ENCODE results near the gene AGBL3. TPM values are rescaled to one million over a fixed set of nuclear protein-coding genes. Genes with fewer than 3 reads are reported as not detected.

AGBL3 gene
- total and polyA plus RNA-seq, 9 of the 15 experiments (the other 6 are each of a cell fraction or from before 2014, with no cell fraction given), result 0.54 to 2.9 (median 1.7) TPM

DNA sequence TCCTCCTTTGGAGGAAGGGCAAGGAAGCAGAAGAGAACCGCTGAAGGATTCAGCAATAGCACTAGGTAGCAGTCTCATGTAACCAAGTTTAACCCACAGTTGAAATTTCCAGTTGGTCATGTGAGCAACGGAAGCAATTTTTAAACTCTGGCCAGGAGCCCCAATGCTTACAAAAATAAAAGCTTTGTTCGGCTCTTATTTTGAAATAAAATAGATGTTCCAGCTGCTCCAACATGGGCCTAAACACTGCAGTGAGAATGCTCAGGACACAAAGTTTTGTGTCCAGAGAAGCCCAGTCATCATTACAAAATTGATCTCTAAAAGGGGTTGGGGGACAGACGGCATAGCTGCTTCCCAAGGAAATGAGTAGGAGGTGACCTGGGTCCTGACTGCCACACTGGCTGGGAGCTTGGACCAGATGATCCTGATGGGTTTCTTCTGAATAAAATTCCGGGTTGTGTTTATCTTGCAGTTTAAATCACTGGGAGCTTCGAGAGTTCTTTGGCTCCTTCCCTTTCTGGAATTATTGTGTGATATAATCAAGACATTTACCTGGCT, 161.1 kb downstream of the AGBL3 start (continued):
- TF ChIP-seq RBM14 (IDR thresholded peaks at IDR 0.05; ENCODE audit: borderline replicate concordance, insufficient read depth, low read depth, low read length), result no peak

DNA sequence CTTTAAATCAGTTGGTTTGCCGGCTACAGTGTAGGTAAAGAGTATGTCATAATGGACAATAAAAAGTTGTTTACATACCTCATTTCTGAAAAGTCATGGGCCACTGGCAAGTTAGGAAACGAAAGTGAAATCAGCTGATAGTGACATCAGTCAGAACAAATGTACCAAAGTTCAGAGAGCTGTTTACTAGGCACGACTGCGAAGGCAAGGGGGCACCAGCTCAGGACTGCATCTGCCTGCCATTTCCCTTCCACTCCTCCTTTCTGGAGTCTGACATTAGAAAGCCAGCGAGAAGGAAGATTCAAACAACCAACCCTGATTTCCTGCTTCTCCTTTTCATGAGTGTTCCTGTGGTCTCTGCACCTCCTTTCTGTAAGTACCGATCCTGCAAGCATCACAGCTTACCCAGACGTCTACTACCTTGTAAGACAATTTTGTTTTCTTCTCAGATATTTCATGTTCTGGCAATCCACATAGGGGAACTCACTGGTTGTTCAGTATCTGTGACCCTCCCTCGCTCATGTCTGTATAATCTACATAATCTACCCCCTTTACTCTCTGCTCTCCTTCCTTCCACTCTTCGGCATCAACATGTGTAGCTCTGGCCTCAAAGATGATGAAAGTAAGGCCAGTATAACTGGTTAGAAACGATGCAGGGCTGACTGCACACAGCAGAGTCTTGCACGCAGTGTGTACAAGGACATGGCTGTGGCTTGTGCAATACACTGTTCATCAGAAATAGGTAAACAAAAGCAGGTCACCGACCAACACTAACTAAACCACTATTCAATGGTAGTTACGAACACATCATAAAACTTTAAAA, 161.8 kb downstream of the AGBL3 start, which contains the start of gene TMEM140:
TMEM140 (plus strand) TSS at position 174 of the 823 bp plus-strand sequence. CDS start 16,370 bp downstream, outside the sequence.
- peak within 1 kb of the TSS; percentile 31 to 36; a peak in 2 of 4 replicates for H3K9ac ChIP-seq (ENCODE audit: insufficient read depth in 1 of 2, low read depth in 2 of 2, low read length in 2 of 2)
- peak within 1 kb of the TSS; percentile 58; the same call in 2 of the 3 replicates for H3K27ac ChIP-seq (ENCODE audit: extremely low read depth, low read depth, low read length)
- H3K27me3 ChIP-seq (ENCODE audit: control insufficient read depth in 2 of 2, insufficient read depth in 2 of 2, low read length in 2 of 2), result no peaks in the 10 kb centered on the region
- no peaks in the 10 kb centered on the region for H3K79me2 ChIP-seq (ENCODE audit: control insufficient read depth, insufficient read depth, low read length)
- BruUV-seq (replicated peaks), result no TSS peak
- DNase-seq (ENCODE audit: extremely low read depth in 1 of 4, low spot score in 3 of 4) (peak in 2 of 4 experiments; percentile 23 to 46), ATAC-seq (peak; percentile 78), FAIRE-seq (peak; percentile 58)
- ChIA-PET POLR2A (interaction anchor here (0.7 to 2.1 kb wide), 9 partner anchors 10 to 132 kb away, joined by 3 to 11 read pairs (median 3); no protein-coding TSS in a partner anchor), CTCF (ENCODE audit: low intra/inter-chr PET ratio) (no interaction called here)
- in situ Hi-C loops (cut with MboI) (no loop called here), intact Hi-C loops (cut with micrococcal nuclease) (no loop called here)
- 13% methylated on average over 13 of the region's 13 CpGs for WGBS (ENCODE audit: insufficient coverage, low coverage, missing lambda C conversion rate)
- peak within 1 kb of the TSS; percentile 89 for H2AFZ ChIP-seq (ENCODE audit: low read depth, low read length)
- H3K4me2 ChIP-seq (ENCODE audit: insufficient read depth, low read length), result peak within 1 kb of the TSS; percentile 86
- H4K20me1 ChIP-seq (replicated peaks; ENCODE audit: control insufficient read depth, insufficient read depth, low read length), result no peaks in the 10 kb centered on the region
- H3K36me3 ChIP-seq (ENCODE audit: control insufficient read depth, insufficient read depth, low read length), result no peaks in the 10 kb centered on the region
- no peaks in the 10 kb centered on the region for H3K9me3 ChIP-seq (replicated peaks; ENCODE audit: control insufficient read depth, insufficient read depth, low read depth, low read length)
- H3K9me1 ChIP-seq (ENCODE audit: control insufficient read depth, insufficient read depth, low read length), result no peaks in the 10 kb centered on the region
- peaks cover 0 to 11% of the 10 kb centered on the region in 2 experiments; a peak in 3 of 5 replicates for H3K4me1 ChIP-seq (replicated peaks in 1 of 2; ENCODE audit: control insufficient read depth in 2 of 2, insufficient read depth in 2 of 2, low read length in 2 of 2)
- peak within 1 kb of the TSS; percentile 4 for H3K4me3 ChIP-seq
- TF ChIP-seq CREM (IDR thresholded peaks at IDR 0.05; ENCODE audit: low read depth) (no peak), WHSC1 (IDR thresholded peaks at IDR 0.05; ENCODE audit: low read length) (no peak), POLR2B (IDR thresholded peaks at IDR 0.05; ENCODE audit: low read depth, partially characterized antibody) (no peak), TAL1 (IDR thresholded peaks at IDR 0.05) (no peak), ESRRB (CRISPR knock-in tag; IDR thresholded peaks at IDR 0.05; ENCODE audit: borderline replicate concordance) (no peak)
- TF ChIP-seq, protein P1, sequence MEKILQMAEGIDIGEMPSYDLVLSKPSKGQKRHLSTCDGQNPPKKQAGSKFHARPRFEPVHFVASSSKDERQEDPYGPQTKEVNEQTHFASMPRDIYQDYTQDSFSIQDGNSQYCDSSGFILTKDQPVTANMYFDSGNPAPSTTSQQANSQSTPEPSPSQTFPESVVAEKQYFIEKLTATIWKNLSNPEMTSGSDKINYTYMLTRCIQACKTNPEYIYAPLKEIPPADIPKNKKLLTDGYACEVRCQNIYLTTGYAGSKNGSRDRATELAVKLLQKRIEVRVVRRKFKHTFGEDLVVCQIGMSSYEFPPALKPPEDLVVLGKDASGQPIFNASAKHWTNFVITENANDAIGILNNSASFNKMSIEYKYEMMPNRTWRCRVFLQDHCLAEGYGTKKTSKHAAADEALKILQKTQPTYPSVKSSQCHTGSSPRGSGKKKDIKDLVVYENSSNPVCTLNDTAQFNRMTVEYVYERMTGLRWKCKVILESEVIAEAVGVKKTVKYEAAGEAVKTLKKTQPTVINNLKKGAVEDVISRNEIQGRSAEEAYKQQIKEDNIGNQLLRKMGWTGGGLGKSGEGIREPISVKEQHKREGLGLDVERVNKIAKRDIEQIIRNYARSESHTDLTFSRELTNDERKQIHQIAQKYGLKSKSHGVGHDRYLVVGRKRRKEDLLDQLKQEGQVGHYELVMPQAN (IDR thresholded peaks at IDR 0.05; ENCODE audit: borderline replicate concordance), result no peak
- TF ChIP-seq, protein P2, sequence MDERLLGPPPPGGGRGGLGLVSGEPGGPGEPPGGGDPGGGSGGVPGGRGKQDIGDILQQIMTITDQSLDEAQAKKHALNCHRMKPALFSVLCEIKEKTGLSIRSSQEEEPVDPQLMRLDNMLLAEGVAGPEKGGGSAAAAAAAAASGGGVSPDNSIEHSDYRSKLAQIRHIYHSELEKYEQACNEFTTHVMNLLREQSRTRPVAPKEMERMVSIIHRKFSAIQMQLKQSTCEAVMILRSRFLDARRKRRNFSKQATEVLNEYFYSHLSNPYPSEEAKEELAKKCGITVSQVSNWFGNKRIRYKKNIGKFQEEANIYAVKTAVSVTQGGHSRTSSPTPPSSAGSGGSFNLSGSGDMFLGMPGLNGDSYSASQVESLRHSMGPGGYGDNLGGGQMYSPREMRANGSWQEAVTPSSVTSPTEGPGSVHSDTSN (CRISPR knock-in tag; IDR thresholded peaks at IDR 0.05; ENCODE audit: low read depth), result no peak
- TF ChIP-seq, protein P2 (tag; conservative IDR thresholded peaks at IDR 0.05; ENCODE audit: low read depth), result no peak; the same call in 1 of the 2 replicates
- TF ChIP-seq, protein P3, sequence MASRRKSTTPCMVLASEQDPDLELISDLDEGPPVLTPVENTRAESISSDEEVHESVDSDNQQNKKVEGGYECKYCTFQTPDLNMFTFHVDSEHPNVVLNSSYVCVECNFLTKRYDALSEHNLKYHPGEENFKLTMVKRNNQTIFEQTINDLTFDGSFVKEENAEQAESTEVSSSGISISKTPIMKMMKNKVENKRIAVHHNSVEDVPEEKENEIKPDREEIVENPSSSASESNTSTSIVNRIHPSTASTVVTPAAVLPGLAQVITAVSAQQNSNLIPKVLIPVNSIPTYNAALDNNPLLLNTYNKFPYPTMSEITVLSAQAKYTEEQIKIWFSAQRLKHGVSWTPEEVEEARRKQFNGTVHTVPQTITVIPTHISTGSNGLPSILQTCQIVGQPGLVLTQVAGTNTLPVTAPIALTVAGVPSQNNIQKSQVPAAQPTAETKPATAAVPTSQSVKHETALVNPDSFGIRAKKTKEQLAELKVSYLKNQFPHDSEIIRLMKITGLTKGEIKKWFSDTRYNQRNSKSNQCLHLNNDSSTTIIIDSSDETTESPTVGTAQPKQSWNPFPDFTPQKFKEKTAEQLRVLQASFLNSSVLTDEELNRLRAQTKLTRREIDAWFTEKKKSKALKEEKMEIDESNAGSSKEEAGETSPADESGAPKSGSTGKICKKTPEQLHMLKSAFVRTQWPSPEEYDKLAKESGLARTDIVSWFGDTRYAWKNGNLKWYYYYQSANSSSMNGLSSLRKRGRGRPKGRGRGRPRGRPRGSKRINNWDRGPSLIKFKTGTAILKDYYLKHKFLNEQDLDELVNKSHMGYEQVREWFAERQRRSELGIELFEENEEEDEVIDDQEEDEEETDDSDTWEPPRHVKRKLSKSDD (conservative IDR thresholded peaks at IDR 0.05; ENCODE audit: low read length), result no peak
